ENCODE results near the gene SERP1.
A peak's percentile ranks its signal among the peaks of the same experiment; 100 is the strongest.

The SERP1 gene

DNA sequence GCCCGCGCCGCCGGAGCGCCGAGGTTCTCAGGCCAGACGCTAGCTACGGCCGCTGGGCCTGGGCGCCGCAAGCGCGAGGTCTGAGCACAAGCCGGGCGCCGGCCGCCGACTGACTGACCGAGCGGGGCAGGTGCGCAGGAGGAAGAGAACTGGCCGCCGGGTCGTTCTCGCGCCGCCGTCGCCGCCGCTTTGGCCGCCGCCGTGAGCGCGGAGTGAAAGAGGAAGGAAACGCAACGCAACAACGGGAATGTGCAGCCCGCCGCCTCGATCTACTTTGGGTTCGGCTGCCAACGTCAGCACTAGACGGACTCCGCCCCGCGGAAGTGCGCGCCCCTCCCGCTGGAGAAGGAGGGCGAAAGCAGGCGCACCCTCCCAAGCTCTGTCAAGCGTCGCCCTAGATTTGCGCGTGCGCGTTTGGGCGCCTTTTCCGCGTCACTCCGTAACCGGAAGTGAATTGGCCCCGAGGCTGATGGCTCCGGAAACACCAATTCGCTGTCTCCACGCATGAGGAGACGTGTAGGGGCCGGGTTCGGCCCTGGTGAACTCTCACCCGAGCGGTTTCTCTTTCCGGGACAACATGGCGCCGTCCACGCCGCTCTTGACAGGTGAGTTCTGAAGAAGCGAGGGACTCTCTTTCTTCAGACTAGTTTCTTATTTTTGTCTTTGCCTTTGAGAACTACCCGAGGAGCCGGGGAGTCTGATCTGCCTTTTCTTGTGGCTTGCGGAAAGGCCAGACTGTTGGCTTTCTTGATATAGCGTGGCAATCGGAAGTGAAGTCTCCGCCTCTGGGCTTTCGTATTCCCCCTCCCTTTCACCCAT is at the start of gene SERP1, which contains the start of gene EIF2A:
Gene SERP1, minus strand, starts transcription at position 271 of the 819 bp plus-strand sequence. CDS start 361 bp downstream, outside the sequence.
Gene EIF2A, plus strand, starts transcription at position 562 of the 819 bp plus-strand sequence. Its CDS starts 16 bp downstream, at position 578.
- peak; percentile 100 for DNase-seq

DNA sequence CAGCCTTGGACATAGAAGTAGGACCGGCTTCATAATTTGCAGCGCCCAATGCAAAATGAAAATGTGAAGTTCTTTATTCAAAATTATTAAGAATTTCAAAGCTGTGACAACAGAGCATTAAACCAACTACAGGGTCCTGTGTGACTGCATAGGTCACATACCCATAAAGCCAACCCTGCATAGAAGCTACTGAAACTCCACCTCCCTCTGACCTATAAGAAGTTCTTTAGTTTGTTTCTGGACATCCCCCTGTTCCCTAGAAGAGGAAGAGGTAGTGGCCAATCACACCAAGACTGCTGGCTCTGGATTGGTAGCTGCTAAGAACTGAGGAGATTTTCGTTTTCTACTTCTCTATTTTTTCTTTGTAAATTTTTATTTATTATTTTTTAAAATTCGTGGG is 47.9 kb upstream of the SERP1 start:
- DNase-seq: peak; percentile 7

DNA sequence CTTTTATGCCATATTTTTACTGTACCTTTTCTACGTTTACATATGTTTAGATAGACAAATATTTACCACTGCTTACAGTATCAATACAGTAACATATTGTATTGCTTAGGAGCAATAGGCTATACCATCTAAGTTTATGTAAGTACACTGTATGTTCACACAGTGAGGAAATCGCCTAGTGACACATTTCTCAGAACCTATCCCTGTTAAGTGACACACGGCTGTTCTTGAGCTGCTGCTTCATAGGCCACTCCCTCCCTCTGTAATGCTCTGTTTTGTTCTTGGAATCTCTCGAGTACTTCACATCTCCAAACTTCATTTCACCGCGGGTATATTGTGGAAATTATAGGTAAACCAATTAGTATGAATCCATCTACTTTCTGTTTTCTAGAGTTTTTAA is 43.5 kb upstream of the SERP1 start:
- DNase-seq: no peak

DNA sequence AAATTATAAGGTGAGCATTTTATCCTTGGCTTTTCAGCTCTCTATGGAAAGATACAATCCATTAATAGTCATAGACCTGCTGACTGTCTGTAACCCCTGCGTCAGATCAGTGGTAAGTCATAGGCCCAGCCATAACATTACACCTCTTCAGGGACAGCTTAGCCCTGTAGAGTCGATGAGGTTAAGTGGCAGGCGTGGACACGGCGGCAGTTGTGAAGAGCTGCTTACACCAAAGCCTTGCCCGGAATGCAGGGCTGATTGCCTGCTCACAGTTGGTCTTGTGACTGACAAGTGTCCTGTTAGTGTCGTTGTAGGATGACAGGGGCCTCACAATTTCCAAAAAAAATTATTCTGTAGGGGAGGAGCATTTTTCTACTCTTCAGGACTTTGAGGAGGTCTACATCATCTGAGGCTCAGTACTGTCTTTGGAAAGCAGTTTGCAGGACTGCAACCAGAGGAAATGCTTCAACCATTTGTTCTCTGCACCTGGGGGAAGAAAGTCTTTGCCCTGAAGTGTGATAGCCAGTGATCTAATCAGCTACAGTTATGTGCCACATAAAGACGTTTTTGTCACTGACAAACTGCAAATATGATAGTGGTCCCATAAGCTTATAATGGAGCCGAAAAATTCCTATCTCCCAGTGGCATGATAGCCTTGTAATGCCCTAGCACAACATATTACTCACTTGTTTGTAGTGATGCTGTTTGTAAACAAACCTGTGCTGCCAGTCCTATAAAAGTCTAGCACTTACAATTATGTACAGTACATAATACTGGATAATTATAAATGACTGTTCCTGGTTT is 41.9 kb upstream of the SERP1 start:
- no peak for DNase-seq

DNA sequence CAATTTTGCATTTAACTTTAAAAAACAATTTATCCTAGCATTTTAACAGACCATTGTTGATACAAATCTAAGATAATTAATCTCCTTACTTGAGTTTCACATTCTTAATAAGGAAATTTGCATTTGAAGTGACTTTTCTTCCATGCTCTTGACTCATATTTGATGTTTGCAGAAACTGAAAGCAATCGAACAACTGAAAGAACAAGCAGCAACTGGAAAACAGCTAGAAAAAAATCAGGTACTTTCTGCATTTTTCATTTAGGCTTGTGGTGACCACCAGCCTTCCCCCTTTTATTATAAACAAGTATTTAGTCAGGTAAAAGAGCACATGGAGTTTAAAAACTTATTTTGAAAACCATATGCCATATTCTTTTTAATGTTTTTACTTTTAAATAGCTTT is 36.7 kb upstream of the SERP1 start:
- DNase-seq: no peak

DNA sequence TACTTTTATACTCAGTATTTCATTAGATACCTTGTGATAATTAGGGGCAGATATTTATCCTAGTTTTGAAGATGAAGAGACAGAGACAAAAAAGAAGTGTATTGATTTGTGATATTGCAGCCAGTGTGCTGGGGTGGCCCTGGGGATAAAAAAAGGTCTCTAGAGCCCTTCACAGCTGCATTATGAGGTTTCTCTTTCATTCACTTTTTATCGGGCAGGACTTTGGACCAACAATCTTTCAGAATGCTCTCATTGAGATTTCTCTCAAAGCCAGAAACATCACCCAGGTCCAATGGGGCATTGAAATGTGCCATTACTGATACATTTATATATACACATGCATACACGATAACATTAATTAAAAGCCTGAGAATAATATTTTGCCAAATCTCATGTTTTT is 36.3 kb upstream of the SERP1 start:
- DNase-seq: no peak

DNA sequence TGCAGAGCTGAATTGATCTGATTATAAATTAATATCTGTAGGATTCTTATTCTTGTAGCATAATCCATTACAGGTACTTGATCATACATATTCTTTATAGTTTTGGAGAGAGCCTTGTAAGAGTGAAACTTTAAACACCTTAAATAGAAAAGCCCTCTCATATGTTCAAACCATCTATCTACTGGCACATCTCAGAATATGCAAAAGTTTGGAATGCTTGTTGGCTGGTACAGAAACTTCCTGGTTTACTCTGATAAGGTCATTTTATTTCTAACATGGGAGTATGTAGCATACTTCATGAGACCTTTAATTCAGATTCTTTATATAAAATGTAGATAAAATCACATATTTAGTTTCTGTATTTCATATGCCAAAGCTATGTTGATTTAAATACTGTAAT is 34.9 kb upstream of the SERP1 start:
- DNase-seq: no peak

DNA sequence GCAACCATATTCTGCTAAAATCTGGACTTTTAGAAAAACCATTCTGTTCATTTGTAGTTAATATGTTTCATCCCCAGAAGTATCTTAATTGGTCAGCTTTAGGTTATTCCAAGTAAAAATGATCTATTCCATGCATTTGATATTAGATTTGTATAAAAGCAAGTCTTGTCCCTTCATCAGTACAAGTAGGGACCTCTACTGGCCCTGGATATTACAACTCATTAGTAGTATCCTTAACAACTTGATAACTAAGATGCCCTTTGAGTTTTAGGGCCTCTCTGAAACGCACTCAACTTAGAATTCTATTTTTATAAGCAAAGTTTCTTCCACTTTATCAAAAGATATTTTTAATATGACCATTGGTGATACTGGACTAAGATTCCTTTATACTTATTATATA is 31.6 kb upstream of the SERP1 start:
- DNase-seq: no peak

DNA sequence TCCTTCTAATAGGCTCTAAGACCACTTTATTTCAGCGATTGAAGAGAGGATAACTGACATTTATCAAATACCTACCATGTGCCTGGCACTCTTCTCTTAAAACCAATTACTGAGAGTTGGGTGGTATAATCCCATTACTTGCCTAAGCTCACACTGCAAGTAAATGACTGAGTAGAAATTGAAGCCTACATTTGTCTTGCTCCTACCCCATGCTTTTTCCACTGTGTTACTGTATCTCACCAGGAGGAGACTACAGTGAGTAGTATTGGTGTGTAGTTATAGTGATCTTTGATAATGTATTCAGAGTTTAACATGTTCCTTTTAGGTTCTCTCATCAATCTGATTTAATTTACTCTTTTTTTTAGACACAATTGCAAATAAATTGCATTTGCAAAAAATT is 21.0 kb upstream of the SERP1 start:
- DNase-seq: no peak

DNA sequence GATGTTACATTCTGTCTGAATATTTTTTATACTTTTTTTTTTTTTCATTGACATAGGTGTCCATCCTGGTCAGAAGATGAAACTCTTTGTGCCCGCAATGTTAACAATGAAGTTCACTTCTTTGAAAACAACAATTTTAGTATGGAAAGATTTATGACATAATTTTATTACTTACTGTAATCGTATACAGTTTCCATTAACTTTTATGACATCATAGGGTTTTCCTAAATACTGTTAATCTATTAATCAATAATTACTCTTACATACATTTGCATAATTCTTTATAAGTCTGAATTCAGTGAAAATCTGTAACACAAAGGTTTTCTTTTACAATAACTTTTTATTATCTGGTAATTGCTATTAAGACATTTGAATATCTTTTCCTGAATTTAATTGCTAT is 17.9 kb upstream of the SERP1 start:
- no peak for DNase-seq

DNA sequence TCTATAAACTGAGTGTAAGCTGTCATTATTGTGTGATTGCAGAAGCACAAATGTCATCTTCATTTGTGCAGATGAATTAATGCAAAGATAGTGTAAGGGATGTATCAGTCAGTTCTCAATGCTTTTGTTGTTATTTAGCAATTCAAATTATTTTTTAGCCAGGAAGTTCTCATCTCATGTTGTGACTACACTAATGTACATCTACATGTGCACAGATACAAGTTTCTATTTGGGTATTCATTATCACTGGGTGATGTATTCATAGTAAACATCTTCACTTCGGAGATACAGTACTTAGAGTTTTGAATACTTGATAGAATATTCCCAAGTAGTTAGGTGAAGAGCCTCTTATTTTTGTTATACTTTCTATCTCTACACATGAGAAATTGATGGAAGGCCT is 11.4 kb upstream of the SERP1 start:
- DNase-seq: no peak

DNA sequence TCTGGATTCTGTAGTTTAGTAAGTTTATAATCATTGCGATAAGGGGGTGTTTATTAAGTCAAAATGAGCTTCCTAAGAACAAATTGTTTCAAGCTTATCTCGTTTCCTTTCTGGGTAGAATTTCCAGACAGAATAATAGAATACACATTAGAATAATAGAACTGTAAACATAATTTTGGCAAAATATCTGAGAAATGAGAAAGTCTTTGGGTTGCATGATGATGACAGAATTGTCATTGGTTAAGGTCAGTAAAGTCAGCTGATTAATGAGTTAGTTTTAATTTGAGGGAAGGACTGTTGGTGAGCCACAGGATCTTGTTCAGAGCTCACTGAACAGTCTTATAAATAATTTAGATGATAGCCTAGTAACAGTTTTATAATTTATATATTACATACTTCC is 10.5 kb upstream of the SERP1 start:
- DNase-seq: no peak

DNA sequence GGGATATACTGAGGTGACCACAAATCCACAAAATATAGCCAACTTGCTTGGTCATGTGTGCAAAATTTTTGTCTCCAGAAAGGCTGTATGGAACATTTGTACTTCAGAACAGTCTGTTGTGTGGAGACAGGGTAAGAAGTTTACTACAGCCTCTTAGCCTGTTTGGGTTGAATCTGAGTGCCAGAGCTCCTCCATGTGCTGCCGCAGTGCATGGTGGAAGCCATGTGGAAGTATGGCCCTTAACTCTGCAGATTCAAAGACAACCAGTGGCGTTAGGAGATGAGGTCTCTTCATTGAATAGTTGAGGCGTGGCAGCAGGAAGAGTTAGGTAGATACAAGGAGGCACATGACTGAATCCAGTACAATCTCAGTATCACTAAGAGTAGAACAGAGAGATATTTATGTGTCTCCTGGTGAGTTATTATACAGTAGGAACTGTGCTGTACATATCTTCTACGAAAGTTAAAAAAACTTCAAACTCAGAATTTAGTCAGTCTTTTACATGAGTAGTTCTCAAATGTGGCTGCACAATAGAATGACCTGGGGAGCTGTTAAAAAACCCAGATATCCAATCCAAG is 9.7 kb upstream of the SERP1 start:
- DNase-seq: no peak

DNA sequence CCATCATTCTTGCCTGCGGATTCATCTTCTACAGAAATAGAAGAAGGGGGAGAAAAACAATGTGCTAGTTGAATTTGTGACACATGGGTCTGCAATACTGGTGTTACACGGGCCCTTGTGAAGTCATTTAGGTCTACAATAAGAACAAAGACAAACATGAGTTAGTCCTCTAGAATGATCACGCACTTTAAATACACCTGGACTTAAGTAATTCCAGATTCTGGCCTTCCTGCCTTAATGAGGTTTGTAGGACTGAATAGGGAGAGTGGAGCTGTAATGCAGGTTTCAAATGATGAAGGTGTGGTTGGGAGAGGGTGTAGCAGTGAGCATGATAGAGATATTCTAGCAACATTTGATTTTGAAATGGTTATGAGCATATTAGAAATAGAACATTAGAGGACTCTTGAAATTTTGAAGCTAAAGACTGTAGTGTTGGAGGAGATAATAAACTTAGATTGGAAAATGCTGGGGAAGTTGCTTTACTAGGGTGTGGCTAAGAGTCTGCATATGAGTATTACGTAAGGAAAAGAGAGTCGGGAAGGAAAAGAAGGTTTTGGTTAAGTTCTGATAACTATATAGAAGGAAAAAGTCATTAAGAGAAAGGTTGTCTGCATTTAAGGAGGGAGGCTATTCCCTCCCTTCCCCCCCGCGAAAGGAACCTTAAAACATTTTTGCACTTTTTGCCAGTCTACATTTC is 897 bp upstream of the SERP1 start:
- DNase-seq: peak; percentile 55

DNA sequence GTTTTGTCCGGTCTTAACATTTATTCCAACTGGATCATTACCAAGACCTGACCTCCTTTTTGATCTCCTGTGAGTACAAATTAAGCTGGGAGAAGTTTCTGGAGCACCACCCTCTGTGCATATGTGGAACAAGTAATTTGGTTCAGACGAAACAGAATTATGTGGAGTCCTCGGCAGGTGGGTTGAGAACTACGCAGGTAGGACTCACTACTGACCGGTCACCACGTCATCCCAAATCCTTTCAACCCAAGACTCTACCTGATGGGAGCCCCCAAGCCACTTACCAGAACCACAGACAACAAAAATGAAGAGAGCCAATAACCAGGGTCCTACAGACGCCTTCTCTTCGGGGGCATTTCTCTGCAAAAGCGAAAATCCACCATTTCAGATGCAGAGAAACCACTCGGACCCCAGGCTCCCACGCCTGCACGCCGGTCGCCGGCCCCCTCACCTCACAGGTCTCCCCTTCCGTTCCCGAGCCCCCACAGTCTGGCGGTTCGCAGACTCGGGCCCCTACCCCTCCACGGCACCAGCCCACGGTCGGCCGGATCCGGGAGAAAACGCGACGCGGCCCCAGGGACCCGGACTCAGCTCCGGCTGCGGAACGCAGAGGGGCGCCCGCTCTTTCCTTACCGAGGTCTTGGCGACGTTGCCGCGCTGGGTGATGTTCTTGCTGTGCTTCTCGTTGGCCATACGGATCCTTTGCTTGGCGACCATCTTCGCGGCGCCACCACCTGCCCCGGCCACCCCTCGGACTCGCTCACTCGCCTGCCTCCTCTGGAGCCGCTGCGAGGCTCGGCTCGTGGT is 674 bp downstream of the SERP1 start:
- no peak for DNase-seq

DNA sequence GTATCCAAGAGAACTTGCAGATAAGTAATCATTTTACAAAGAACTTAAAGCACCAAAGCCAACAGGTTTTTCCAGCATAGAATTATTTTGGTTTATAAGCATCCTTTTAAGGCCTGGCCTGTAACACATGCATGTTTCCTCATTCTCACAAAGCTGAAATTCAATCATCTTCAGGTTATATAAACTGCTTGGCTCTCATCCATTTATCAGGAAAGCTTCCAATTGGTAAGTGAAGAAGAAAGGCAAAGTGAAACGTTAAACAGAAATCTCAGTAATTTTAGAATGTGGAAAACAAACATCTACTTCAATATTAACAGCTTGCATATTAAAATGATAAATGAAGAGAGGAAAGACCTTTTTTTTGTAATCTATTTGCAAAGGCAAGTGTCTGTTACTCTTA is 1.6 kb downstream of the SERP1 start:
- DNase-seq: peak; percentile 6

DNA sequence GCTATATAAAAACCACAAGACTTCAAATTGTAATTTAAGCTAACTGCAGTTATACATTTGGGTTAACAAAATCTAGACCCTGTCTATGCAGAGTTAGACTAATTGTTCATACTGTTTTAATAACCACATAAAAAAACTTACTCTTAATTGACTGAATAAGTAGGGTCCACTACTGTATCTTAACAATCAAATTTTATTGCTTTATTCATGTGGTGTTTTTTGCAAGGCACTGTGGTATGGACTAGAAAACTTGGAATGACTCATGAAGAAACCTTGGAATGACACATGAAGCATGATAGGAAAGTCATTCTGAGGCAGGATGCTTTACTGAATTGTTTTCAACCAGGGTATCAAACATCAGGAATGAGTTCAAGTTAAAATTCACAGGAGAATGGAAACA is 2.3 kb downstream of the SERP1 start:
- peak; percentile 30 for DNase-seq

DNA sequence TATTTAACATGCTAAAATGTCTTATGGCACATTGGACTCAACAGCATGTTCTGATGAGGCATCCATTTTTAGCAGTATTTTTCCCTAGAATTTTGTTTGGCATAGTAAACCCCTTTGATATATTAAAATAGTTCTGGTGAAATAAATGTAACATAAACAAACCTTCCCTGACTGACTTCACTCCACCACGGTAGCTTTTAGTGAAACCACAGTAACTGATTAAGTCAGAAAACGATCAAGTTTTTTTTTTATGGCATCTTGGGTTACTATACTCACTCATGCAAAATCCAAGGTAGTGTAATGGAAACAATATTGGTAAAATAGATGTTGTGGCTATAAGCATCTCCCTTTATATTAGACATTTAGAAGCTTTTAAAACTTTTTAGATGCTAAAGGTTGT is 2.8 kb downstream of the SERP1 start:
- DNase-seq: no peak

DNA sequence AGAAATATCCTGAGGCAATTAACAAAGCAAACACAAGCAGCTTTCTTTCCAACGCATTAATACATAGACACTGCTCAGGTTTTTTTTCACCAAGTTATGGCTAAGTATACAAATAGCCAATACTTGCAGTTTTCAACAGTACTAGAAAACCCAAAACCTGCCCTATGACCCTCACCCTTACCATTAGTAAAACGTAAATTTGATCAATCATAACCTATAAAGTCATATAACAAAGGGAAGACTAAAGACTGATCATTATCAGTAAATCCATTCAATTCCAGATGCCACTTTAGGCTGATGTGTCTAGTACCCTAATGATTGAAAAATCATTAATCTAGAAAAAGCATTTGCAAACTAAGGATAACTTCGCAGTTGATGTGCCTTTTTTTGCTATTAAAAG is 3.2 kb downstream of the SERP1 start:
- no peak for DNase-seq

DNA sequence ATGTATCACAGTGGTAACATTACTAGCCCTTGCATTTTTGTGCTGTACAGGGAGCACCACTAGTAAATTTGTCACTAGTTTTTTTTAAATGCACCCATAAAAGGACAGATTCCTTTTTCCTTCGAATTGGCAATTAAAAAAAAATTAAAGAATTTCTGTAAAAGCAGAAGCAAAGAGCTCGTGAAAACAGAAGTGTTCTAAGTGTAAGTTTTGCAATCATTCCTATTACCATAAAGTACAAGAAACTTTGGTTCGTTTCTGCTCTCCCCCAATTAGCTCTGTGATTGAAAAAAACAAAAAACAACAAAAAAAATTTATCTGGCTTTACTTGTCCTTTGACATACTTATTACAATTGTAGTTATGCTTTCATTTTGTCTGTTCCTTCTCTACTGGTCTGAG is 5.3 kb downstream of the SERP1 start:
- peak; percentile 37 for DNase-seq

DNA sequence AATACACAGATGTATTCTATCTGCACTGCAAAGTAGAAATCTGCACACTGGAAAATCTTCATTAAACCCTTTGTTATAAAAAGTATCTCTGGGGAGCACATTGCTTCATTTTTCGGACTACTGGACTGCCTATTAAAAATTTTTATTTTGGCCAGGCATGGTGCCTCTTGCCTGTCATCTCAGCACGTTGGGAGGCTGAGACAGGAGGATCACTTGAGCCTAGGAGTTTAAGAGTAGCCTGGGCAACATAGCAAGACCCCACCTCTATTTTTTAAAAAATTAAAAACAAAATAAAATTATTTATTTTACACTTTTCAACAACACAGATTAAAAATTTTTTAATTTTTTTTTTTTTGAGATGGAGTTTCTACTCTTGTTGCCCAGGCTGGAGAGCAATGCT is 6.0 kb downstream of the SERP1 start:
- DNase-seq: no peak
